ENCODE measurements around the gene GPR132. TPM values are rescaled to one million over a fixed set of nuclear protein-coding genes. Genes with fewer than 3 reads are reported as not detected.
A peak's percentile ranks its signal among the peaks of the same experiment; 100 is the strongest.

The GPR132 gene
- total RNA-seq, 1 experiment from 2014 or later, result 0.10 TPM

DNA sequence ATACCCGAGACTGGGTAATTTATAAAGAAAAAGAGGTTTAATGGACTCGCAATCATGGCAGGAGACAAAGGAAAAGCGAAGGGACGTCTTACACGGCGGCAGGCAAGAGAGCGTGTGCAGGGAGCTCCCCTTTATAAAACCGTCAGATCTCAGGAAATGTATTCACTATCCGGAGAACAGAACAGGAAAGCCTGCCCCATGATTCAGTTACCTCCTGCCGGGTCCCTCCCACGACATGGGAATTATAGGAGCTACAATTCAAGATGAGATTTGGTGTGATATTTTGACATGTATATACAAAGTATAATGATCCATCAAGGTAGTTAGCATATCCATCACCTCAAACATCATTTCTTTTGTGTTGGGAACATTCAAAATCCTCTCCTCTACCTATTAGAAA, 42.1 kb downstream of the GPR132 start:
- H3K36me3 ChIP-seq (ENCODE audit: control insufficient read depth in 1 of 2, insufficient read depth in 2 of 2, low read length in 2 of 2), result peaks cover 0 to 11% of the 10 kb centered on the region in 2 experiments; a peak in 1 of 4 replicates
- H2AFZ ChIP-seq (ENCODE audit: low read depth, low read length, poor library complexity, severe bottlenecking), result no peak overlapping the region
- DNase-seq (ENCODE audit: low read depth, low spot score), result no peak
- peak overlapping the region; percentile 94 for H3K4me2 ChIP-seq (ENCODE audit: low read length)
- no peaks in the 10 kb centered on the region for H3K9me2 ChIP-seq (ENCODE audit: insufficient read depth)
- H3K79me2 ChIP-seq (ENCODE audit: insufficient read depth, low read length), result peaks cover 39% of the 10 kb centered on the region
- no peak for ATAC-seq
- H3K4me1 ChIP-seq (ENCODE audit: control insufficient read depth in 1 of 2, insufficient read depth in 2 of 2, low read length in 2 of 2), result peaks cover 42 to 81% of the 10 kb centered on the region in 2 experiments
- H3K4me3 ChIP-seq (replicated peaks in 1 of 2; ENCODE audit: low read depth in 1 of 2, low read length in 2 of 2), result no peak overlapping the region
- ChIA-PET RAD21 (ENCODE audit: low non-redundant PET in 1 of 2, low total read pairs in 2 of 2, uncharacterized antibody in 2 of 2, unreplicated experiment in 2 of 2) (no interaction called here), POLR2A (interaction anchor here (0.9 kb wide), 1 partner anchor 50 kb away, joined by 3 read pairs; no protein-coding TSS in a partner anchor), CTCF (no interaction called here)
- no peaks in the 10 kb centered on the region for H3K9me3 ChIP-seq (ENCODE audit: control insufficient read depth in 1 of 2, insufficient read depth in 1 of 2, low read depth in 1 of 2, low read length in 2 of 2)
- H4K20me1 ChIP-seq (ENCODE audit: insufficient read depth), result peaks cover 13% of the 10 kb centered on the region; the same call in 1 of the 2 replicates
- BruUV-seq (replicated peaks), result no TSS peak
- H3K9ac ChIP-seq (ENCODE audit: low read length), result peak overlapping the region; percentile 93
- no peak overlapping the region for H3K27ac ChIP-seq (ENCODE audit: low read depth, low read length)
- TF ChIP-seq JUND (IDR thresholded peaks at IDR 0.05), result no peak
- TF ChIP-seq TCF7L2 (IDR thresholded peaks at IDR 0.05; ENCODE audit: borderline replicate concordance, extremely low read depth, insufficient read depth, insufficient read length), result no peak
- TF ChIP-seq POLR2AphosphoS5 (IDR thresholded peaks at IDR 0.05; ENCODE audit: low read depth, low read length), result no peak
- TF ChIP-seq CEBPB (IDR thresholded peaks at IDR 0.05; ENCODE audit: low read depth), result no peak
- TF ChIP-seq ZFX (IDR thresholded peaks at IDR 0.05), result no peak
- TF ChIP-seq SIN3A (IDR thresholded peaks at IDR 0.05; ENCODE audit: low read depth), result no peak
- TF ChIP-seq, protein P1, sequence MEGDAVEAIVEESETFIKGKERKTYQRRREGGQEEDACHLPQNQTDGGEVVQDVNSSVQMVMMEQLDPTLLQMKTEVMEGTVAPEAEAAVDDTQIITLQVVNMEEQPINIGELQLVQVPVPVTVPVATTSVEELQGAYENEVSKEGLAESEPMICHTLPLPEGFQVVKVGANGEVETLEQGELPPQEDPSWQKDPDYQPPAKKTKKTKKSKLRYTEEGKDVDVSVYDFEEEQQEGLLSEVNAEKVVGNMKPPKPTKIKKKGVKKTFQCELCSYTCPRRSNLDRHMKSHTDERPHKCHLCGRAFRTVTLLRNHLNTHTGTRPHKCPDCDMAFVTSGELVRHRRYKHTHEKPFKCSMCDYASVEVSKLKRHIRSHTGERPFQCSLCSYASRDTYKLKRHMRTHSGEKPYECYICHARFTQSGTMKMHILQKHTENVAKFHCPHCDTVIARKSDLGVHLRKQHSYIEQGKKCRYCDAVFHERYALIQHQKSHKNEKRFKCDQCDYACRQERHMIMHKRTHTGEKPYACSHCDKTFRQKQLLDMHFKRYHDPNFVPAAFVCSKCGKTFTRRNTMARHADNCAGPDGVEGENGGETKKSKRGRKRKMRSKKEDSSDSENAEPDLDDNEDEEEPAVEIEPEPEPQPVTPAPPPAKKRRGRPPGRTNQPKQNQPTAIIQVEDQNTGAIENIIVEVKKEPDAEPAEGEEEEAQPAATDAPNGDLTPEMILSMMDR (IDR thresholded peaks at IDR 0.05 in 2 of 3, conservative IDR thresholded peaks at IDR 0.05 in 1 of 3; ENCODE audit: borderline replicate concordance in 1 of 3, insufficient read depth in 1 of 3, low read depth in 2 of 3, low read length in 2 of 3), result no peak
- no peak for TF ChIP-seq RAD21 (IDR thresholded peaks at IDR 0.05; ENCODE audit: low read depth)
- no peak for TF ChIP-seq EZH2 (IDR thresholded peaks at IDR 0.05)
- no peak for TF ChIP-seq ZNF274 (IDR thresholded peaks at IDR 0.05; ENCODE audit: low read depth, low read length)
- no peaks in the 10 kb centered on the region for H3K27me3 ChIP-seq (ENCODE audit: insufficient read depth, low read length)
- intact Hi-C loops (cut with micrococcal nuclease), result no loop called here
